SK-N-SH (cell line): ENCODE measurements around the gene DSG4. TPM values are rescaled to one million over a fixed set of nuclear protein-coding genes. Genes with fewer than 3 reads are reported as not detected.

Source experiments
- CTCF ChIA-PET: fragments of 300-600, 350-600 bp; formaldehyde crosslinking; extraction: SDS; loops from one replicate; lab custom pipeline; 2021; lab: Yijun Ruan, JAX
- POLR2A ChIA-PET: fragments of 350-600 bp; sonication (Branson Sonifier 250); formaldehyde crosslinking; extraction: SDS; loops from one replicate; lab custom pipeline; 2020; ENCODE audit warnings: antibody characterized with exemption, inconsistent platforms; lab: Yijun Ruan, JAX
- DNase-seq: peaks from one replicate; pipeline ENCODE4 v3.0.0; 2012
- H2AFZ ChIP-seq: fragments of 200-600 bp; sonication (generic); 2 replicates; pipeline ENCODE4 v1.8.1; 2016; ENCODE audit warnings: antibody characterized with exemption, mild to moderate bottlenecking, low read depth
- H3F3A ChIP-seq: fragments of 200-600 bp; sonication (generic); replicated peaks from 2 replicates; pipeline ENCODE3; 2016; ENCODE audit warnings: antibody characterized with exemption, mild to moderate bottlenecking; ENCODE audit not compliant: insufficient read depth
- H3K27ac ChIP-seq, 2 experiments: fragments of 200-500 bp in 1 of 2; fragments of 200-600 bp in 1 of 2; sonication (Bioruptor generic) in 1 of 2; sonication (generic), shearing (Covaris generic) in 1 of 2; 2 replicates each; pipeline versions ENCODE4 v1.5.1 to v1.6.1; 2014 to 2016; ENCODE audit warnings: low read depth in 2 of 2, inconsistent platforms in 1 of 2, low read length in 1 of 2, mild to moderate bottlenecking in 1 of 2, mixed read lengths in 1 of 2
- H3K27me3 ChIP-seq: fragments of 200-600 bp; sonication (generic), shearing (Covaris generic); 2 replicates; pipeline ENCODE4 v1.6.1; 2016; ENCODE audit warnings: mixed run types; ENCODE audit not compliant: insufficient read depth
- H3K36me3 ChIP-seq, 2 experiments: fragments of 200-500 bp in 1 of 2; fragments of 200-600 bp in 1 of 2; sonication (Bioruptor generic) in 1 of 2; sonication (generic) in 1 of 2; replicated peaks in 1 of 2; 2 replicates each; pipeline versions ENCODE3 to v1.5.1; 2014 to 2016; ENCODE audit warnings: low read length in 1 of 2, mild to moderate bottlenecking in 1 of 2; ENCODE audit not compliant: insufficient read depth in 2 of 2, control insufficient read depth in 1 of 2
- H3K4me1 ChIP-seq, 2 experiments: fragments of 200-500 bp in 1 of 2; fragments of 200-600 bp in 1 of 2; sonication (Bioruptor generic) in 1 of 2; sonication (generic), shearing (Covaris generic) in 1 of 2; 2 replicates each; pipeline versions ENCODE4 v1.5.1 to v1.6.1; 2014 to 2016; ENCODE audit warnings: low read depth in 1 of 2, low read length in 1 of 2, mixed run types in 1 of 2; ENCODE audit not compliant: insufficient read depth in 2 of 2, control insufficient read depth in 1 of 2
- H3K4me2 ChIP-seq: fragments of 200-600 bp; sonication (generic), shearing (Covaris generic); 2 replicates; pipeline ENCODE4 v1.6.1; 2017; ENCODE audit warnings: mixed run types
- H3K4me3 ChIP-seq, 2 experiments: fragments of 200-500 bp in 1 of 2; fragments of 200-600 bp in 1 of 2; sonication (Bioruptor generic) in 1 of 2; sonication (generic), shearing (Covaris generic) in 1 of 2; 2 replicates each; pipeline versions ENCODE4 v1.5.1 to v1.8.1; 2014 to 2016; ENCODE audit warnings: low read depth in 2 of 2, inconsistent platforms in 1 of 2, low read length in 1 of 2, mild to moderate bottlenecking in 1 of 2, mixed read lengths in 1 of 2, moderate library complexity in 1 of 2
- H3K79me2 ChIP-seq: fragments of 200-600 bp; sonication (generic); 2 replicates; pipeline ENCODE4 v1.8.1; 2017; ENCODE audit warnings: mild to moderate bottlenecking; ENCODE audit not compliant: insufficient read depth
- H3K9ac ChIP-seq: fragments of 200-600 bp; sonication (generic); 2 replicates; pipeline ENCODE4 v1.6.1; 2017; ENCODE audit warnings: mixed run types
- H3K9me2 ChIP-seq: fragments of 200-600 bp; sonication (generic); 2 replicates; pipeline ENCODE4 v1.6.1; 2017; ENCODE audit warnings: mixed run types
- H3K9me3 ChIP-seq: fragments of 200-600 bp; sonication (generic); 2 replicates; pipeline ENCODE4 v1.6.1; 2017; ENCODE audit warnings: mixed run types, mild to moderate bottlenecking, moderate library complexity
- H4K20me1 ChIP-seq: fragments of 200-600 bp; sonication (generic); 2 replicates; pipeline ENCODE4 v1.6.1; 2017; ENCODE audit warnings: mild to moderate bottlenecking, mixed run types; ENCODE audit not compliant: insufficient read depth
- CTCF ChIP-seq: fragments of 200-600 bp; sonication (generic); IDR thresholded peaks from 2 replicates; pipeline ENCODE4 v1.6.1; 2017; ENCODE audit warnings: antibody characterized with exemption, mild to moderate bottlenecking, moderate library complexity
- FOSL2 ChIP-seq: IDR thresholded peaks from 2 replicates; pipeline ENCODE4 v1.4.0; 2012; ENCODE audit warnings: low read depth, mild to moderate bottlenecking, moderate library complexity, borderline replicate concordance
- FOXJ3 ChIP-seq: sonication (generic); formaldehyde crosslinking; IDR thresholded peaks from 2 replicates; pipeline ENCODE4 v1.5.1; 2020; ENCODE audit warnings: mild to moderate bottlenecking, missing genetic modification reagents
- FOXM1 ChIP-seq: IDR thresholded peaks from 2 replicates; pipeline ENCODE4 v1.4.0; 2012; ENCODE audit warnings: low read depth, mild to moderate bottlenecking
- GABPA ChIP-seq: IDR thresholded peaks from 2 replicates; pipeline ENCODE4 v1.4.0; 2012; ENCODE audit warnings: low read depth, mild to moderate bottlenecking
- IRF3 ChIP-seq: fragments of 150-350 bp; IDR thresholded peaks from 2 replicates; pipeline ENCODE4 v1.6.1; 2016; ENCODE audit warnings: mild to moderate bottlenecking, low read depth, low read length
- MXI1 ChIP-seq: IDR thresholded peaks from 2 replicates; pipeline ENCODE4 v1.6.1; 2012; ENCODE audit warnings: mild to moderate bottlenecking, low read depth, low read length, improper control_type of control experiment
- NFIC ChIP-seq: IDR thresholded peaks from 2 replicates; pipeline ENCODE4 v1.4.0; 2012; ENCODE audit warnings: borderline replicate concordance
- PBX3 ChIP-seq: IDR thresholded peaks from 2 replicates; pipeline ENCODE4; 2012
- RAD21 ChIP-seq: IDR thresholded peaks from 2 replicates; pipeline ENCODE4 v1.6.1; 2012; ENCODE audit warnings: mild to moderate bottlenecking, low read length
- SMC3 ChIP-seq: IDR thresholded peaks from 2 replicates; pipeline ENCODE4 v1.6.1; 2012; ENCODE audit warnings: low read depth, low read length, improper control_type of control experiment
- TCF12 ChIP-seq: IDR thresholded peaks from 2 replicates; pipeline ENCODE4 v1.4.0; 2012
- USF1 ChIP-seq: IDR thresholded peaks from 2 replicates; pipeline ENCODE4 v1.4.0; 2012; ENCODE audit warnings: low read depth, borderline replicate concordance
- WGBS: methylation state at CpG from one replicate; pipeline ENCODE4 v1.1.6; 2017; ENCODE audit warnings: low lambda C conversion rate; 5-methylcytosine and 5-hydroxymethylcytosine counted together
- polyA plus RNA-seq, 3 experiments: library from polyadenylated mRNA; depleted of rRNA; stranded (reverse); fragments of >200 nt; gene quantifications; 2 replicates each; pipeline ENCODE4 v1.2.3, GENCODE V29; 2012

The DSG4 gene
- not detected in 2 replicates for polyA plus RNA-seq (2012; rRNA removed)
- not detected in 2 replicates for polyA plus RNA-seq (2012; cell fraction: cytosol; rRNA removed)
- not detected in 2 replicates for polyA plus RNA-seq (2012; cell fraction: nucleus; rRNA removed)

GRCh38 chr18:31376477-31376876 lies at the start of gene DSG4:
TSS of gene DSG4 (plus strand) at chr18:31376777. CDS start at chr18:31376912, 135 bp downstream.
- H3K4me3 ChIP-seq: no peak within 1 kb of the TSS
- H3K9me3 ChIP-seq: no peaks in the 10 kb centered on the region
- no peak within 1 kb of the TSS for H3K4me2 ChIP-seq
- H3K36me3 ChIP-seq: no peaks in the 10 kb centered on the region
- 7% methylated on average over 3 of the region's 3 CpGs for WGBS
- H3K9me2 ChIP-seq: no peaks in the 10 kb centered on the region
- no peaks in the 10 kb centered on the region; the same call in 1 of the 2 replicates for H3K27me3 ChIP-seq
- no peaks in the 10 kb centered on the region for H3K4me1 ChIP-seq
- no peak within 1 kb of the TSS for H3K9ac ChIP-seq
- CTCF ChIA-PET: no interaction called here
- H4K20me1 ChIP-seq: no peaks in the 10 kb centered on the region
- H2AFZ ChIP-seq: no peak within 1 kb of the TSS
- H3K27ac ChIP-seq: no peak within 1 kb of the TSS
- no peaks in the 10 kb centered on the region for H3K79me2 ChIP-seq
- POLR2A ChIA-PET: no interaction called here
- TF ChIP-seq PBX3 (no peak), CTCF (no peak), IRF3 (no peak)
- TF ChIP-seq, all 33 proteins: peak for 0
- no peak for DNase-seq
- H3F3A ChIP-seq: no peaks in the 10 kb centered on the region

GRCh38 chr18:31329787-31330438 lies 46.7 kb upstream of the DSG4 start:
- H3K4me2 ChIP-seq: no peak overlapping the region
- no peaks in the 10 kb centered on the region for H3K4me1 ChIP-seq
- POLR2A ChIA-PET: no interaction called here
- no peak overlapping the region for H3K27ac ChIP-seq
- no peaks in the 10 kb centered on the region for H4K20me1 ChIP-seq
- no peaks in the 10 kb centered on the region for H3K27me3 ChIP-seq
- WGBS: 14% methylated on average over 7 of the region's 7 CpGs
- no peaks in the 10 kb centered on the region for H3K9me3 ChIP-seq
- no peak overlapping the region for H3K9ac ChIP-seq
- no peaks in the 10 kb centered on the region for H3F3A ChIP-seq
- no peak overlapping the region for H3K4me3 ChIP-seq
- H3K79me2 ChIP-seq: no peaks in the 10 kb centered on the region
- H2AFZ ChIP-seq: no peak overlapping the region
- H3K36me3 ChIP-seq: no peaks in the 10 kb centered on the region
- no peak for TF ChIP-seq FOSL2
- TF ChIP-seq FOXJ3 (CRISPR knock-in tag): no peak
- TF ChIP-seq GABPA: no peak
- no peak for TF ChIP-seq USF1
- TF ChIP-seq CTCF: no peak
- no peak for TF ChIP-seq MXI1
- TF ChIP-seq RAD21: no peak
- no peak for TF ChIP-seq TCF12
- no peak for TF ChIP-seq FOXM1
- TF ChIP-seq SMC3: no peak
- TF ChIP-seq NFIC: no peak
- TF ChIP-seq, all 33 proteins: peak for 0
- CTCF ChIA-PET: interaction anchor here (0.9 kb wide), 1 partner anchor 8 kb away, joined by 3 read pairs; no protein-coding TSS in a partner anchor
- 0 out of 2 replicates have a peak, but pooled peaks cover 3% of the 10 kb centered on the region for H3K9me2 ChIP-seq
- no peak for DNase-seq
